Epithelial cell of proximal tubule (primary cell): ENCODE measurements around the gene PROX1. TPM values are rescaled to one million over a fixed set of nuclear protein-coding genes. Genes with fewer than 3 reads are reported as not detected.

ENCODE experiments used
- DNase-seq: peaks from one replicate; pipeline ENCODE4 v3.0.0-alpha.2; 2011; ENCODE audit warnings: low read depth
- H3K4me3 ChIP-seq: 2 replicates; pipeline ENCODE4 v1.5.1; 2011; ENCODE audit warnings: low read depth, mild to moderate bottlenecking, low read length
- total RNA-seq: library from RNA; depleted of rRNA; stranded (reverse); fragments of >200 nt; gene quantifications from 2 replicates; pipeline ENCODE4 v1.2.3, GENCODE V29; 2015
- TF ChIP-seq, protein P1 (sequence below): conservative IDR thresholded peaks from 2 replicates; pipeline ENCODE4 v1.5.1; 2012; ENCODE audit warnings: low read depth, mild to moderate bottlenecking, low read length

Gene PROX1
- total RNA-seq, 1 donor from 2014 or later, result 0.06 TPM

DNA sequence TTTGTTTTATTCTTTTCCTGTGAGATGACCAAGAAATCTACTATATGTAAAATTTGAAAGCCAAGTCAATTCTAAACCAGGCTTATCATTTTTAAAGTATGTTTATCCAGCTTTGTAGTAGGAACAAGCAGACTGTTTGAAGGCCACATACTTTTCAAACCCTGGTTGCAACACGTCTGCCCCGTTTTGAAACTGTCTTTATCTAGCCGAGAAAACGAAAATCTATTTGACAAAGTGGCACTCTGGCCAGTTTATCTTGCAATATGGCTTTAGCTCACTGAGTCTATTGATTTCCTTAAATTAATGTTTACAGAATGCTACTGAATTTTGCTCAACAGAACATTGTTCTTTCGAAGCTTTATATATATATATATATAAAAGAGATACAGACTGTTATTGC lies 39.7 kb downstream of the PROX1 start:
- H3K4me3 ChIP-seq, result no peak overlapping the region
- TF ChIP-seq, protein P1, sequence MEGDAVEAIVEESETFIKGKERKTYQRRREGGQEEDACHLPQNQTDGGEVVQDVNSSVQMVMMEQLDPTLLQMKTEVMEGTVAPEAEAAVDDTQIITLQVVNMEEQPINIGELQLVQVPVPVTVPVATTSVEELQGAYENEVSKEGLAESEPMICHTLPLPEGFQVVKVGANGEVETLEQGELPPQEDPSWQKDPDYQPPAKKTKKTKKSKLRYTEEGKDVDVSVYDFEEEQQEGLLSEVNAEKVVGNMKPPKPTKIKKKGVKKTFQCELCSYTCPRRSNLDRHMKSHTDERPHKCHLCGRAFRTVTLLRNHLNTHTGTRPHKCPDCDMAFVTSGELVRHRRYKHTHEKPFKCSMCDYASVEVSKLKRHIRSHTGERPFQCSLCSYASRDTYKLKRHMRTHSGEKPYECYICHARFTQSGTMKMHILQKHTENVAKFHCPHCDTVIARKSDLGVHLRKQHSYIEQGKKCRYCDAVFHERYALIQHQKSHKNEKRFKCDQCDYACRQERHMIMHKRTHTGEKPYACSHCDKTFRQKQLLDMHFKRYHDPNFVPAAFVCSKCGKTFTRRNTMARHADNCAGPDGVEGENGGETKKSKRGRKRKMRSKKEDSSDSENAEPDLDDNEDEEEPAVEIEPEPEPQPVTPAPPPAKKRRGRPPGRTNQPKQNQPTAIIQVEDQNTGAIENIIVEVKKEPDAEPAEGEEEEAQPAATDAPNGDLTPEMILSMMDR, result no peak
- no peak for DNase-seq

- TF ChIP-seq, protein P1, result no peak
- no peak for DNase-seq
- no peak overlapping the region for H3K4me3 ChIP-seq
Observed at GRCh38 chr1:214028095-214028494, 40.3 kb downstream of the PROX1 start.

DNA sequence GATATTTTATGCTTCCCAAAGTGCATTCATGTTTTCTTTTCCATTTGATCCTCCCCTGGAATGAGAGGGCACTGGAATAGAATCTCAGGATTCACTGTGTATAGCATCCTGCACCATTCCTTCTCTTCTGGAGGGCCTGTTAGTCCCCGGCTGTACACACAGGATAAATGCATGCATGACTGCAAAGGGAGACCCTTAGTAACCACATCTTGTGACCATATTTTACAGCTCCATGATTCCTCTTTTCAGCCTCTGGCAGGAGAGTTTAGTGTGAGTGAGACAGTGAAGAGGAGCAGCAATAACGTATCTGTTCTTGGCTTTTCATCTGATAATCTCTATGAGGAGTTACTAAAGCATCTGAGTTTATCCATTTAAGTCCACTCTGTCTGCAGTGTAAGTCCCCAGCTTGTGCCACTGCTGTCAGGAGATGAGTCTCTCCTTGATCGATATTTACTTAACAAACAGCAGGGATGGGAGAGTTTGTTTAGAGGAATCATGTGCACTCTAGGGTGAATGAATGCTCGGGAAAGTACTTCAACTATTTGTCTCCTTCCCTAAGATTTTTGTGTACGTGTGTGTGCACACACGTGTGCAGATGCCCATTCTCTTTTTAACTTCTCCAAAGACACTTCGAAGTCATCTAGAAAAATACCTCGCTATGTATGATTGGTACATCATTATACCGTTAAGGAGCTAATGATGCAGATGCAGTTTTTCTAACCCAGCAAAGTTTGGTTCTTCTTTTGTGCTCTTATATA lies 41.1 kb downstream of the PROX1 start:
- no peak for DNase-seq
- TF ChIP-seq, protein P1, result no peak
- no peak overlapping the region for H3K4me3 ChIP-seq

DNA sequence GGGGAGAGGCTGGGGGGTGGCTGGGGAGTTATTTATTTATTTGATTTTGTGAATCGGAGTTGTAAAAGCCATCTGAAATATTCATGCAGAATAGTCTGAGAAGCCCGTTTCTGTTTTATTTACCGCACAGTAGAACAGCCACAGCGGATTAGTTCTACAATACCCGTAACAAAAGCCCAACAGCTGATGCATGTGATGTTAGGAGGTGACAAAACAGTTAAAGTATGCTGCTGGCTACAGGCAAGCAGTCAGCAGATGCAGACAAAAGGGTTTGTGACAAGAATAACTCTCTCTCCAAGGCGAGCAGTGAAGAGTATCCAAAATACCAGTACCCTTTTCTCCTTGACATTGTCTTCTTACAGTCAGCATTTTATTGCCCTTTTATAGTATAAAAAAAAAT lies 42.0 kb downstream of the PROX1 start:
- H3K4me3 ChIP-seq, result no peak overlapping the region
- TF ChIP-seq, protein P1, result no peak
- no peak for DNase-seq

DNA sequence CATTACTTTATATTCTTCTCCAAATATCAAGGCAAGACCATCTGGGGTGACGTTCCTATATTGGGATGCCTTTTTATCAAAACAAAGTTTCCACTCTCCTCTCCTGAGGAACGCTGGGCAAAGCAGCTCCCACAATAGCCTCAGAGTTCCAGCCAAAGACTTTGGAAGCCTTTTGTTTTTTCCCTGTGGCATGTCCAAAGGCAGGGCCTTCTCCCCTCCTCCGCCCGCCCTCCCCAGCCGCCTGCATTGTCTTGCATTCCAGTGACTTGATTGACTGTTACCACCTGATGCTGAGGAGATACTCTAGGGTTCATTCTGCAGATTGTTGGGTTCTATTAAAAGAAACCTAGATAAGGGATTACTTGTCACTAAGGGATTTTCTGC lies 43.5 kb downstream of the PROX1 start:
- DNase-seq, result no peak
- no peak overlapping the region for H3K4me3 ChIP-seq
- TF ChIP-seq, protein P1, result no peak

DNA sequence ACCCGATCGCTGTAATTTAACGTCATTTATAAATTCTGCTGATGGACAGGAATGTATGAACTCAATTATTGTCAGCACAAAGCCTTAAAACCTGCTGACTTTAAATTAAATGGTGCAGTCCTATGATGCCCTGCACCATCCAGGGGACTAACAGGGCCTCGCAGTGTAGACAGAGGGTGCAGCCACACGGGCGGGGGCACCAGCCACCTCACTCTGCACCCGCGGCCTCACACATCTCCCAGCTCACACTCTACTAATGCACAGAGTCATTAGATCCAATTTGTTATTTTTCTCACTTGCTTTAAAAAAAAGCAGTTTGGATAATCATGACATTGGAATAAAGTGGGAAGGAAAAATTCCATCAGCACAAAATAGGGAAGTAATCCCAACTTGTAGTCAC lies 49.7 kb downstream of the PROX1 start:
- no peak for DNase-seq
- TF ChIP-seq, protein P1, result no peak

DNA sequence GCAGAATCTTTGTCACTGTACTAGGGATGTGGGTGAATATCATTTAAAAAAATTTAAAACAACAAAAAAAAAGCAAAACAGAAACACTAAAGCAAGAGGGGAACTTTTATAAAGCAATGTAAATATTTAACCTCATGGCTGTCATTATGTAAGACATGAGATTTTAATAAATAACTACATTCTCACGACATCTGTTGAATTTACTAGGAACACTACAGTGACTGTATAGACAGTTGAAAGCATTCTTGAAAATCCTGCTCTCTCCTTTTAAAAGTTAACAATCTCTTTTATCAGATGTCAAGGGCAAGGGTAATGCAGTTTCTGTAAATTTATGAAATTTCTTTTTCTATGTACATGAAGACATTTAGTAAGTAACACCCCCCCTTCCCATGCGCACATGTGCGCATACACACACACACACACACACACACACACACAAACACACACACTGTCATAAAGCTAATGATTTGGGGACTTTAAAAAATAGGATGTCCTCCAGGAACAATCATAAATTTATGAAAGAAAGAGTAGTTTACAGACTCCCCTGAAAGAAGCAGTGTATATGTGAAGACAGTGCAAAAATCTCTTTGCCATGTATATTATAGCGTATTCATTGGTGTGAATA lies 51.7 kb downstream of the PROX1 start:
- H3K4me3 ChIP-seq, result no peak overlapping the region
- no peak for DNase-seq
- TF ChIP-seq, protein P1, result no peak

More for the DNA sequence above, 49.7 kb downstream of the PROX1 start:
- no peak overlapping the region for H3K4me3 ChIP-seq
